Measurements from ENCODE around the gene PPM1A.

PPM1A gene

GRCh38 chr14:60339571-60339970 lies 90.5 kb downstream of the PPM1A start:
- no peak for TF ChIP-seq TARDBP (IDR thresholded peaks at IDR 0.05)
- no peak for TF ChIP-seq FOXM1 (IDR thresholded peaks at IDR 0.05; ENCODE audit: borderline replicate concordance)
- TF ChIP-seq CTBP1 (IDR thresholded peaks at IDR 0.05; ENCODE audit: borderline replicate concordance): no peak
- no peak for TF ChIP-seq ZNF384 (IDR thresholded peaks at IDR 0.05)
- TF ChIP-seq L3MBTL2 (conservative IDR thresholded peaks at IDR 0.05): no peak
- TF ChIP-seq LEF1 (IDR thresholded peaks at IDR 0.05; ENCODE audit: borderline replicate concordance): no peak
- TF ChIP-seq SP1 (IDR thresholded peaks at IDR 0.05): no peak
- TF ChIP-seq FOXK2 (IDR thresholded peaks at IDR 0.05): no peak
- TF ChIP-seq PKNOX1 (IDR thresholded peaks at IDR 0.05): no peak
- no peak for TF ChIP-seq HDGF (IDR thresholded peaks at IDR 0.05; ENCODE audit: borderline replicate concordance)
- TF ChIP-seq BHLHE40 (IDR thresholded peaks at IDR 0.05; ENCODE audit: borderline replicate concordance): no peak
- TF ChIP-seq ELF4 (IDR thresholded peaks at IDR 0.05): no peak
- no peak for TF ChIP-seq ARNT (IDR thresholded peaks at IDR 0.05)
- TF ChIP-seq SUZ12 (IDR thresholded peaks at IDR 0.05): no peak
- no peak for TF ChIP-seq FOXA1 (IDR thresholded peaks at IDR 0.05)

GRCh38 chr14:60343571-60344071 lies 94.6 kb downstream of the PPM1A start:
- CTCF ChIA-PET: interaction anchor here (0.6 kb wide), 1 partner anchor 115 kb away, joined by 5 read pairs; no protein-coding TSS in a partner anchor
- TF ChIP-seq ARNT (IDR thresholded peaks at IDR 0.05) (no peak), CTBP1 (IDR thresholded peaks at IDR 0.05; ENCODE audit: borderline replicate concordance) (no peak), PKNOX1 (IDR thresholded peaks at IDR 0.05) (no peak), FOXM1 (IDR thresholded peaks at IDR 0.05; ENCODE audit: borderline replicate concordance) (no peak), SUZ12 (IDR thresholded peaks at IDR 0.05) (no peak)
- POLR2A ChIA-PET: no interaction called here
- no peak for DNase-seq (ENCODE audit: extremely low spot score)

More at GRCh38 chr14:60339571-60339970, 90.5 kb downstream of the PPM1A start:
- no peak for DNase-seq (ENCODE audit: extremely low spot score)
- ChIA-PET CTCF (interaction anchor here (1.1 kb wide), 1 partner anchor 11 kb away, joined by 3 read pairs; no protein-coding TSS in a partner anchor), POLR2A (no interaction called here)

- no peak for DNase-seq (ENCODE audit: extremely low spot score)
- POLR2A ChIA-PET: no interaction called here
- TF ChIP-seq FOXK2 (IDR thresholded peaks at IDR 0.05): no peak
- no peak for TF ChIP-seq NFRKB (IDR thresholded peaks at IDR 0.05)
- no peak for TF ChIP-seq HDGF (IDR thresholded peaks at IDR 0.05; ENCODE audit: borderline replicate concordance)
- no peak for TF ChIP-seq L3MBTL2 (conservative IDR thresholded peaks at IDR 0.05)
- no peak for TF ChIP-seq PKNOX1 (IDR thresholded peaks at IDR 0.05)
- CTCF ChIA-PET: no interaction called here
Observed at GRCh38 chr14:60344751-60345150, 95.7 kb downstream of the PPM1A start.

- POLR2A ChIA-PET: no interaction called here
- DNase-seq (ENCODE audit: extremely low spot score): no peak
- no peak for TF ChIP-seq BHLHE40 (IDR thresholded peaks at IDR 0.05; ENCODE audit: borderline replicate concordance)
- no peak for TF ChIP-seq SP1 (IDR thresholded peaks at IDR 0.05)
- TF ChIP-seq NFRKB (IDR thresholded peaks at IDR 0.05): no peak
- no peak for TF ChIP-seq TARDBP (IDR thresholded peaks at IDR 0.05)
- TF ChIP-seq CTBP1 (IDR thresholded peaks at IDR 0.05; ENCODE audit: borderline replicate concordance): no peak
- CTCF ChIA-PET: no interaction called here
Observed at GRCh38 chr14:60346706-60347105, 97.7 kb downstream of the PPM1A start.

GRCh38 chr14:60348211-60348610 lies 99.2 kb downstream of the PPM1A start:
- POLR2A ChIA-PET: no interaction called here
- CTCF ChIA-PET: interaction anchor here (0.7 to 4.1 kb wide), 3 partner anchors 17 to 214 kb away, joined by 3 to 39 read pairs (median 22); no protein-coding TSS in a partner anchor
- no peak for TF ChIP-seq HDGF (IDR thresholded peaks at IDR 0.05; ENCODE audit: borderline replicate concordance)
- no peak for TF ChIP-seq FOXM1 (IDR thresholded peaks at IDR 0.05; ENCODE audit: borderline replicate concordance)
- no peak for TF ChIP-seq FOXA1 (IDR thresholded peaks at IDR 0.05)
- DNase-seq (ENCODE audit: extremely low spot score): no peak
